Measurements from ENCODE around the gene SIGLEC10.
"Not testable (repeated sequence)": the region's sequence is repeated elsewhere in the genome, so short reads cannot be mapped to it uniquely, and the experiment has no call there.

Gene SIGLEC10, protein sequence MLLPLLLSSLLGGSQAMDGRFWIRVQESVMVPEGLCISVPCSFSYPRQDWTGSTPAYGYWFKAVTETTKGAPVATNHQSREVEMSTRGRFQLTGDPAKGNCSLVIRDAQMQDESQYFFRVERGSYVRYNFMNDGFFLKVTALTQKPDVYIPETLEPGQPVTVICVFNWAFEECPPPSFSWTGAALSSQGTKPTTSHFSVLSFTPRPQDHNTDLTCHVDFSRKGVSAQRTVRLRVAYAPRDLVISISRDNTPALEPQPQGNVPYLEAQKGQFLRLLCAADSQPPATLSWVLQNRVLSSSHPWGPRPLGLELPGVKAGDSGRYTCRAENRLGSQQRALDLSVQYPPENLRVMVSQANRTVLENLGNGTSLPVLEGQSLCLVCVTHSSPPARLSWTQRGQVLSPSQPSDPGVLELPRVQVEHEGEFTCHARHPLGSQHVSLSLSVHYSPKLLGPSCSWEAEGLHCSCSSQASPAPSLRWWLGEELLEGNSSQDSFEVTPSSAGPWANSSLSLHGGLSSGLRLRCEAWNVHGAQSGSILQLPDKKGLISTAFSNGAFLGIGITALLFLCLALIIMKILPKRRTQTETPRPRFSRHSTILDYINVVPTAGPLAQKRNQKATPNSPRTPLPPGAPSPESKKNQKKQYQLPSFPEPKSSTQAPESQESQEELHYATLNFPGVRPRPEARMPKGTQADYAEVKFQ

DNA sequence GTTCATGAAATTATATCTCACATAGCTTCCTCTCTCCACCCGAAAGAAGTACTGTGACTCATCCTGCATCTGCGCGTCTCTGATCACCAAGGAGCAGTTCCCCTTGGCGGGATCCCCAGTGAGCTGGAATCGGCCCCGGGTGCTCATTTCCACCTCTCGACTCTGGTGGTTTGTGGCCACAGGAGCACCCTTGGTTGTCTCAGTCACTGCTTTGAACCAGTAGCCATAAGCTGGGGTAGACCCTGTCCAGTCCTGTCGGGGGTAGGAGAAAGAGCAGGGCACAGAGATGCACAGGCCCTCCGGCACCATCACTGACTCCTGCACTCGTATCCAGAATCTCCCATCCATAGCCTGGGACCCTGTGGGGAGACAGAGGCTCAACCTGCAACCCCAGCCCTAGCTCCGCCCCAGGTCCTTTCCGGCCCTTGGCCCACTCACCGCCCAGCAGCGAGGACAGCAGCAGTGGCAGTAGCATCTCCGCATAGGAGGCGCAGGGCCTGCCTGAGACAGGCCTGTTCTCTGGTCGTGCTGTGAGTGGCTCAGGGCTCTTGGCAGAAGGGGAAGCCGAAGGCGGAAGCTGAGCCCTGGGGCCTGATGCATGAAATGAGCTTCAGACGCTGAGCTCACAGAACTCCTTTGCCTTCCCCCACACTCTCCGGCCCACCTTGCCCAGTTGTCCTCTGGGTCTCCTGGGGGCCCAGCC is at the start of gene SIGLEC10:
Gene SIGLEC10 (minus strand): TSS at position 536 of the 703 bp plus-strand sequence. CDS start 61 bp downstream, at position 475.
- DNase-seq (ENCODE audit: low read depth): no peak

DNA sequence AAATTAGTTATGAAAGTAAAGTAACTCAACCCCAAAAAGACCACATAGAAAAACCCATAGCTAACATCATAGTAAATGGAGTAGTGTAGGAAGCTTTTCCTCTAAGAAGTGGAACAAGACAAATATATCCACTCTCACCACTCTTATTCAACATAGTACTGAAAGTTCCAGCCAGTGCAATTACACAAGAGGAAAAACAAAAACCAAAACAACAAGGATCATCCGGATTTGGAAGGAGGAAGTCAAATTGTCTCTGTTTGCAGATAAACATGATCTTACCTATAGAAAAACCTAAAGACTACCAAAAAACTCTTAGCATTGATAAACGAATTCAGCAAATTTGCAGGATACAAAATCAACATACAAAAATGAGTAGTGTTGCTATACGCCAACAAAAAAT is 49.3 kb upstream of the SIGLEC10 start:
- DNase-seq (ENCODE audit: low read depth): no peak

DNA sequence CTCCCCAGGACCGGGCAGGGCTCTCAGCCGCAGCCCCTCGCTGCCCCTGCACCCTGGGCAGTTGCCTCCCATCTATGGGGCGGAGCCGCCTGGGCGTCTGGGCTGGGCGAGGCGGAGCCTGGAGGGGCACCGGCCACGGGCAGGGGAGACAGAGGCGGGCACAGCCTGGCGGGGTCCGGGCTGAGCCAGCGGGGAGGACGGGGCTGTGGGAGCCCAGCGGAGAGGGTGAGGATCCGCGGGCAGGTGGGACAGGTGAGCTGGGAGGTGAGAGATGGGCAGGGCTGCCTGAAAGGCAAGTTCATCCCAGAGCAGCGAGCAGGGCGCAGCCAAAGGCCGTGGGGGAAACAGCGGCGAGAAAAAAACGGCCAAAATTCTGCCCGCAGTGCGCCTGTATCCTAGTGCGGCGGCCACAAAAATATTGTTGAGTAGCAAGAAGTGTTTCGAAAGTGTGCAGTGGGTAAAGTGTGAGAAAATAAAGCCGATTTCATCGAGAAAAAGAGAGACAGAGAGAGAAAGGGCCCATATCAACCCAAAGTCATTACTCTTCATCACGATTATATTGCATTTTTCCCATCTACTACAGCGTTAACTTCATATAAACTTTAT is 46.6 kb upstream of the SIGLEC10 start:
- not testable (repeated sequence) for DNase-seq (ENCODE audit: low read depth)

DNA sequence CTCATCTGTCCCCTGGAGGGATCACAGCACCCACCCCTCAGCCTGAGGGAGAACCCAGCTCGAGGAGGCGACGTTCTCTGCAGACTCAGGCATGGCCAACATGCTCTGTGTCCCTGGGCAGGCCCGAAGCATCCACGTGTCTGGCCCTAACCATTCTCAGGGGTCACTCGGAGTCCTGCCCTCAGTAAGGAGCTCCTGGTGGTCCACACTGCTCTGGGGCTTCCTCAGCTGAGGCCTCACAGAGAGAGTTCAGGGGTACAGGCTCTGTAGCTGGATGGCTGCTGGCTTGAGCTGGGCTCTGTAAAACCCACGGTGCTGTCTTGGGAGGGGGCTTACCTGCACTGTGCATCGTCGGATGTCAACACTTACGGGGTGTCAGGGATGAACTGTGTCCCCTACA is 45.2 kb upstream of the SIGLEC10 start:
- DNase-seq (ENCODE audit: low read depth): no peak

DNA sequence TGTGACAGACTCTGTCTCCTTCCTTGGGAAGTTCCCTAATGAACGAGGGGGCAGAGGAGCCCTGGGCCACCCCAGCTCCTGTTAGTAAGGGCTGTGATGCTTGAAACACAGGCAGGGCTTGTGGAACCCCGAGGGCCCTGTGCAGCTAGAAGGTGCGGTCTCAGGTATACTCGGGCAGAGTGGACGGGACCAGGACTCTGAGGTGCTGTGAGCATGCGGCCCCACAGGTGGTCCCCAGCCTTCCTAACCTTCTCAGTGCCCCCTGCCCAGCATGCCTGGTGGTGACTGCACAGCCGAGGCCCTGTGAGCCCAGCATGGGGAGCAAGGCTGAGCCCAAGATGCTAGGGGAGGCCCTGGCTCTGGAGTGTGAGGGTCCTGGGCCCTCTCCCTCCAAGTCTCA is 44.8 kb upstream of the SIGLEC10 start:
- DNase-seq (ENCODE audit: low read depth): no peak

DNA sequence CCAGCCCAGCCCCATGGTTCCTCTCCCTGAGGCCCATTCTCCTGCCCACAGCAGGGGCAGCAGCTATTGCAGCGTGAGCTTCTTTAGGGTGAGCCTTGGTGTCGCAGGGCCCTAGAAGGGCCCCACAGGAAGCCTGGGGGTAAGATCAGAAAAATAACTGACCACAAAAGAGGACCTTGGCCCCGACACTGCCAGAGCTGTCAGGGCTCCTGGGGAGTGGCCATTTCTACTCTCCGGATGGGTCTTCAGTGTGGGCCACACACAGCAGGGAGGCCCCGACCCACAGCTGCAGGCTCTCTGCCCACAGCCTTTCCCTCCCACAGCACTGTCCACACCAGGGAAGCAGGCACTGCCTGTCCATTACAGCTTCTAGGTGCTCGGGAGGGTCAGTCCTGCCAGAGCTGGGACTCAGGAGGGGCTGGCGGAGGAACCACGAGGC is 44.3 kb upstream of the SIGLEC10 start:
- DNase-seq (ENCODE audit: low read depth): no peak

DNA sequence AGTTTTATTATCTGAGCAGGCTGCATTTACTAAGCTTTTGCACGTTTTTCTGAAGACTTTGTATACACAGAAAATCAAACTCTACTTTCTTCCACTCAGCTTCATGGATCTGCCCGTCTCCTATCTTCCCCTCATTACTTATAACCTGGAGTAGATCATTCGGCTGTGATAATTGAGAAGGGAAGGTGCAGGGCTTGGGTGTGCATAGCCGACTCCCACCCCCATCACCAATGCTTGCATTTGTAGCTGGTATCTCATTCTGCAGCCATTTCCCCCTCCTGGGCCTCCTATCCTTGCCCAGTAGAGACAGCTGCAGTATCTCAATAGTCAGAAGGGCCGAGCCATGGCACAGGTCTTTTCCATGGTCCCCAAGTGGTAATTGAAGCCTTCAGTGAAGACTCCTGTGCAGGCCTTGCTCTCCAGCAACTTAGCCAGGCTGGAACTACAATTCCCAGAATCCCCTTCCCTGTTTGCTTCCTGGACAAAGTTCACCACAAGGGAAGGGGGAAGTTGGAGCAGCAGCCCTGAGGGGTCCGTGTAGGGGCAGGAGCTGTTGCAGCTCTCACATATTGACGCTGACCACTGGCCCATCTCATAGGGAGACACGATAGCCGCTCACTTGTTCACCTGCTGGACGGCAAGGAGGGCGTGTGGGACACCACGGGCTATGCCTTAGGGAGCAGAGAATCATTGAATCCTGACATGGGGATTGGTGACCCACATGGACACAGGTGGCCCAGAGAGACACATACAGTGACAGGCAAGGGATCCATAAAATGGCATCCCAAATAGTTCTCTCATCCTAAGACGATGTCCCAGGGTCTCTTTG is 42.9 kb upstream of the SIGLEC10 start:
- no peak for DNase-seq (ENCODE audit: low read depth)

DNA sequence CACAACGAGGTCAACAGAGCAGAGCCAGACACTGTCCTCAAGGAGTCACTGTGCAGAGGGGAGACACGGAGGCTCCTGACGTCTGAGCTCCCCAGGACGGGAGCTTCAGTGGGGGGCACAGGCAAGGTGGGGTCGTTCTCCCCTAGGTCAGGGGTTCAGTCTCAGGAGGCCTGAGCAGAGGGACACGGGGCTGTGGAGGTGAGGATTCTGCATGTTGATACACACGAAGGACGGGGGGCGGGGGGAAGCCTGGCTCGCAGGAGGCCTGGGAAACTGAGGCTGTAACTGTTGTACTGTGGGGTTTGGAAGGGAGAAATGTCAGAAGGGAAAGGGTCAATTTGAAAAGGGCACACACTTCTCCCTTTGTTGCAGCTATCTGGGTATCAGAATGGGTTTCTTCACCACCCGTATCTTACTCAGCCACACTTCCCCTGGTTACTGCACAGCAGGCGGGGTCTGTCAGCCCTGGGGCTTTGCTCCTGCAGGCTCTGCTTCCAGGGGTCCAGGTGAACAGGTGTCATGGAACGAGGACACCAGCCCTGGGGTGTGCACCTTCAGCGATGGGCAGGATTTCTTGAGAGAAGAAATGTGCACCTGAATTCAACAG is 41.6 kb upstream of the SIGLEC10 start:
- DNase-seq (ENCODE audit: low read depth): no peak

DNA sequence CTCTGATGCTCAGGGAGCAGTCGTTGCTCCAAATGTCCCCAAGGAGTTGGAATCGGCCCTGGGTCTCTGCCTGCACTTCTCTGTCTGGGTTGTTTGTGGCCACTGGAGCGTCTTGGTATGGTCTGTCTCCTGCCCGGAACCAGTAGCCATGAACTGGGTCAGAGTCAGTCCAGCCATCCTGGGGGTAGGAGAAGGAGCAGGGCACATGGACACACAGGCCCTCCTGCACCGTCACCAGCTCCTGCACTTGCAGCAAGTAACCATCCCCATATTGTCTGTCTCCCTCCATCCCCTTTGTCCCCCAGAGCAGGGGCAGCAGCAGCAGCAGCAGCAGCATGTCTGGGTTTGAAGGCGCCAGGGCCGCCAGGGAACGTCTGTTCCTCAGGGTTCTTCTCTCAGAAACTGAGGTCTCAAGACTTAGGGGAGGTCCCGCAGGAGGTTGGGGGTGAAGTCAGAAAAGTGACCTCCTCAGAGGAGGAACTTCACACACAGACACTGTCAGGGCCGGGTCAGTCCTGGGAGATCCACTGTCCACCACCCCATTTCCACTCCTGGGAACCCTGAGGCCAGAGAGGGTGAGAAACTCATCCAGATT is 40.7 kb upstream of the SIGLEC10 start, which contains the start of gene SIGLEC8:
Gene SIGLEC8 (minus strand): TSS at position 404 of the 595 bp plus-strand sequence. CDS start 67 bp downstream, at position 337.
- no peak for DNase-seq (ENCODE audit: low read depth)

DNA sequence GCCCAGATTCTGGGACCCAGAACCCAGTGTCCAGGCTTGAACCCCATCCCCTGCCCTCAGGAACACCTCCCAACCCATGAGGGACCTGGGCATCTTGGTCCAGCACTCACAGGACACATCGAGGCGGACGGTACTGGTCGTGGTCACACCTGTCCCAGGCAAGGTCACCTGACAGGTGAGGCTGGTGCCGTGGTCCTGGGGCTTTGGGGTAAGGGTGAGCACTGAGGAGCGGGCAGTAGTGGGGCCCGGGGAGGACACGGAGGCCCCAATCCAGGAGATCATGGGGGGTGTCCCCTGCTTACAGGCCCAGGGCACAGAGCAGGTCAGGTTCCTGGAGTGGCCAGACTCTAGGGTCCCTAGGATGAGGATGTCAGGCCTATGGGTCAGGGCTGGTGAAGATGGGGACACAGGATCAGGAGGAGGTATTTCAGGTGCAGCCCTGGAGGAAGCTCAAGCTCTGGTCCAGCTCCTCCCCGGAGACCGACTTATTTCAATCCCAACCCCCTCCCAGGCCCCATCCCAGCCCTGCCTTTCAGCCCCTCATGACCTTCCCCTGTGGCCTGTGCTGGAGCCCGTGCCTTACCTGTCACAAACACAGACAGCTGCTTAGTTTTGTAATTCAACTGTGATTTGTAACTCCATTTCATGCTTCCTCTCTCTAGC is 40.0 kb upstream of the SIGLEC10 start:
- DNase-seq (ENCODE audit: low read depth): no peak

DNA sequence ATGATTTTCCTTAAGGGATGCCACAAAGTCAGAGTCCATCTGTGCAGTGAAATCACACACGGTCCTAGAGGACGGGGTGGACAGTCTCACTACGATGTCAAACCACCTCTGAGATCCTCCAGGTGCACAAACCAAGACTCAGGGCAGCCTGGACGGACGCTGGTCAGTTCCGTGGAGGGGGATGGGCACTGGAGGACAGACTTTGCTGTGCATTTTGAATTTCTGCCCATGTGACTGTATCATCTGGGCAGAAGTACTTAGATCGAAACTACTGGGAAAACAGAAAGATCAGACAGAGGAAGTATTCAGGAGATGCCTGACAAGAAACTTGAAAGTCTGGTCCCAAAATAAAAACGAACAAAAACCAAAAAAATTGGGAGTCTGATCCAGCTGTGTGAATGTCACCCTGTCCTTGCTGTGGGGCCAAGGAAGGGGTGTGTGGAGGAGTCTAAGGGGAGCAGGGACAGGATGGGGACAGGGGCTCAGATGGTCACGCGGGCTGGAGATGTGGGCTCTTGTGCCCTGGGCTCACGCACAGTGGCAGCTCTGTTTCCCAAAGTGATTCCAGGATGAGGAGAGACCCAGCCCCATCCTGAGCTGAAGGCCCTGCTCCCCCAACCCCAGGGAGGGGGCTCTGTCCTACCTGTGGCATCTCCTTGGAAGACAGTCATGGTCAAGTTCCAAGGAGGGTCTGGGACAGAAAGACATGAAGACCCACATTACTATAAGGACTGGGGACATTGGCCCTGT is 39.3 kb upstream of the SIGLEC10 start:
- DNase-seq (ENCODE audit: low read depth): no peak

DNA sequence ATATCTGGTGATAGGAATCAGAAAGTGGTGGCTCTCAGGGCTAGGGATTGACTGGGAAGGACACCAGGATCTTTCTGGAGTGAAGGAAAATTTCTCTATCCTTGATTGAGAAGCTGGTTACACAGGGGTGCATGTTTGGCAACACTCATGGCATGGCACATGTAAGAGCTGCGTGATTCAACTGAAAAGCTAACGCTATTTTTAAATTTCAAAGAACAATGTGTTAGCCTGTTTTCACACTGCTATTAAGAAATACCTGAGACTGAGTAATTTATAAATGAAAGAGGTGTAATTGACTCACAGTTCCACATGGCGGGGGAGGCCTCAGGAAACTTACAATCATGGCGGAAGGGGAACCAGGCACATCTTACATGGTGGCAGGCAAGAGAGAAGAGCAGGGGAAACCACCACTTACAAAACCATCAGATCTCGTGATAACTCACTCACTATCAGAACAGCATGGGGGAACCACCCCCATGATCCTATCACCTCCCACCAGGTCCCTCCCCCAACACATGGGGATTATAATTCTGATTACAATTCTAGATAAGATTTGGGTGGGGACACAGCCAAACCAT is 33.4 kb upstream of the SIGLEC10 start:
- DNase-seq (ENCODE audit: low read depth): no peak

DNA sequence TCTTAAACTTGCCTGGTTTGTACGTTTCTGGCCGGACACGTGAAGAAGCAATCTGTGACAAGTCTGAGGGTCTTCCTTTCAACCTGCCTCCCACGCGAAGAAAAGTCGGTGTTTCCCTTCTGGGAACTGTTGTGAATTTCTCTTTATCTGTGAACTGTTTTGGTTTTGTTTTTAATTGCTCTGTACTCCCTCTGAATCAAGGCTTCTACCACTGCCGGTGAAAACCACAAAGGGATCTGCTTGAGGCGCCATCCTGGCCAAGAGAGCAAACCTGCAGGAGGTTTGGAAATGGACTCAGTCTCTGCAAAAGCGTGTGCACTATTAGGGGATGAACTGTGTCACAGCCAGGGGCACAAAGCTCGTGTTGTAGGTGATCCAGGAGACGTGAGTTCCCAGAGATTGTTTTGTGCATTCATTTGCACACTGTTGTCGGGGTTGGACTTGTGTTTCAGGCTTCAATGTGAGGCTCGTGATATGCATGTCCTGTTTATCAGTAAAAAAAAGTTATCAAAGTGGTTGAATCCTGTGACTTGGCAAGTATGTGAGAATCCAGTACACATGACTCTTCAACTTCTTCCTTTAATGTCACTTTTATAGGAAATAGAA is 31.1 kb upstream of the SIGLEC10 start:
- no peak for DNase-seq (ENCODE audit: low read depth)

DNA sequence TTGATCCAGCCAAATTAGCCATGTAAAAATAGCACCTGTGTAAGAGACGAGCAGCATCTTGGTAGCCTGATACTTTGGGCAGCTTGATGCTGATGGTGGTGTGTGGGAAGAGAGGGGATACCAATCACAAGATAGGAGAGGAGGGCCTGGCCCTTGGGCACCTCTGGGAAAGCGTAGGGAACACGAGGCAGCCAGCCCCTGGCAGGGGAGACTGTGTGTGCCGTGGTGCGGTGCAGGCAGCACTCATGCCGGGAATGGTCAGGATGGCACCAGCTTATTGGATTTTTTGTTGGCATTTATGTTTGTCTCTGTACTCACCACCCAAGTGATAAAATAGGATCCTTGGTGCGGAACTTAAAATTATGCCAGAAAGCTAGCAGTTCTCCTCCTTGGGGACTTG is 30.6 kb upstream of the SIGLEC10 start:
- no peak for DNase-seq (ENCODE audit: low read depth)

DNA sequence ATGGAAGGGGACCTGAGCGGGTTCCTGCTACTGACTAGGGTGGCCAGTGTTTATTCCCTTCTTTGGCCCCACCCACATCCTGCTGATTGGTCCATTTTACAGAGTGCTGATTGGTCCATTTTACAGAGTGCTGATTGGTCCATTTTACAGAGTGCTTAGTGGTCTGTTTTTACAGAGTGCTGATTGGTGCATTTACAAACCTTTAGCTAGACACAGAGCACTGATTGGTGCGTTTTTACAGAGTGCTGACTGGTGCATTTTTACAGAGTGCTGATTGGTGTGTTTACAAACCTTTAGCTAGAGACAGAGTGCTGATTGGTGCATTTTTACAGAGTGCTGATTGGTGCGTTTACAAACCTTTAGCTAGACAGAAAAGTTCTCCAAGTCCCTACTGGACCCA is 30.1 kb upstream of the SIGLEC10 start:
- not testable (repeated sequence) for DNase-seq (ENCODE audit: low read depth)

DNA sequence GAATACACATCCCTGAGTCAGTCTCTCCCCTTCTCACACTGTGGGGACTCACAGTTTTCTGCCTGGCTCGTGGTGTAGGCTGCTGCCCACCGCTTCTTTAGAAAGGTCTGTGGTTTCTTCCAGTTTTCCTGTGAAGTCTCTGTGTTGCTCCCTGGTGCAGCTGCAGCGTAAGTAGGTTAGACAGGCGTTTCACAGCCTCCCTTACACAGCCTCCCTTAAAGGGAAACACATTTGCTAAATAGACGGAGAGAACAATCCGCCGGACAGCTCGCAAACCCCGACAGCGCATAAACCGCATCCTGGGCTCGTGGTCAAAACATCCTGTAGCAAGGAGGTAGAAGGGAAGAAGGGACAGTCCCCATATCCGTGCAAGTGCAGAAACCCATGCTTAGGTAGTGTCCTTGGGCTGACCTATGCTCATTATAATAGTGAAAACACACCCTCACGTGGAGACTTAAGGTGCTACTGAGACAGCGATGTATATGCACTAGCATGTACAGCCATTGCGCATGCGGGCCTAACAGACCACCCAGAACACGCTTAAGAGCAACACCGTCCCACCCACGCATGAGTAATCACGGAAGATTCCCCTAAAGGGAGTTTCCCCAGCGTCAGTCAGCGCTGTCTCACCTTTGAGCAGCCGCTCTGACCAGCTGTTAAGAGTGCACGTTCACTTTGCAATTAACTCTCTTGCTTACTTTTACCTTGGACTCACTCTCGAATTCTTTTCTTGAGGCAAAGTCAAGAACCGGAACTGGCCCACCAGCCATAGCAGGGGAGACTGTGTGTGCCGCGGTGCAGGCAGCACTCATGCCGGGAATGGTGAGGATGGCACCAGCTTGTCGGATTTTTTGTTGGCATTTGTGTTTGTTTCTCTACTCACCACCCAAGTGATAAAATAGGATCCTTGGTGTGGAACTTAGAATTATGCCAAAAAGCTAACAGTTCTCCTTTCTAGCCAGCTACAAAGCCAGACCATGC is 24.3 kb upstream of the SIGLEC10 start:
- DNase-seq (ENCODE audit: low read depth): peak; percentile 76

DNA sequence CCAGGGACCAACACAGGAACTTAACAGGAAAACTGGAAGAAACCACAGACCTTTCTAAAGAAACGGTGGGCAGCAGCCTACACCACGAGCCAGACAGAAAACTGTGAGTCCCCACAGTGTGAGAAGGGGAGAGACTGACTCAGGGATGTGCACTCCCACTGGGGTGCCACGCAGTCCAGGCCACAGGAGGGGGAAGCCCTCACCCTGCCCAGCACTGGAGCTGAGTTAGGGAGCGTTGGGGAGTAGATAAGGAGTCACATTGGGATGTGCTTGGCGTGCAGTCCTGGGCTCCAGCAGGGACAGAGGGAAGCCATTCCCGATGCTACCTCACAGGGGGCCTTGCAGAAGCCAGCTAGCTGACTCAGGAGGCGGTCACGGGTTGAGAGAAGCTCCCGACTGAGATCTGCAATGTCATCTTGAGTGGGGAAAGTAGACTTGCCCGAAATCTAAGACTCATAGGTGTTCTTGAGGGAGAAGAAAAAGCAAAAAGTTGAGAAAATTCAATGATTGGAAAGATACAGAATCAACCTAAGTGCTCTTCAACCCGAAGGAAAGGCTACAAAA is 23.5 kb upstream of the SIGLEC10 start:
- DNase-seq (ENCODE audit: low read depth): peak; percentile 40

Data from stimulated activated CD8-positive, alpha-beta memory T cell treated with anti-CD3 and anti-CD28 coated beads, Interleukin-7, amount 100 ng/mL, for 24 hours (primary cell).